Left lung (tissue), 10 donors: ENCODE results near the gene C2orf76. TPM values are rescaled to one million over a fixed set of nuclear protein-coding genes. Genes with fewer than 3 reads are reported as not detected.

Source experiments
- ATAC-seq: fragments of 200-7000 bp; cut with Tn5 transposase; one replicate; pipeline ENCODE4 v1.9.1; 2020; ENCODE audit warnings: moderate library complexity
- DNase-seq, 4 donors: peaks; one replicate each; pipeline ENCODE4 v3.0.0-alpha.2; 2013 to 2020
- H3K27ac ChIP-seq, 2 donors: fragments of 200-600 bp; sonication (generic) in 1 of 2; one replicate each; pipeline versions ENCODE4 v1.5.0 to v1.8.0; 2020 to 2021
- H3K27me3 ChIP-seq, 2 donors: fragments of 200-600 bp; sonication (generic) in 1 of 2; one replicate each; pipeline versions ENCODE4 v1.5.0 to v1.8.0; 2020 to 2021
- H3K36me3 ChIP-seq, 2 donors: fragments of 200-600 bp; sonication (generic) in 1 of 2; one replicate each; pipeline versions ENCODE4 v1.5.0 to v1.8.0; 2020 to 2021
- H3K4me1 ChIP-seq, 2 donors: fragments of 200-600 bp; one replicate each; pipeline ENCODE4 v1.8.0; 2021
- H3K4me3 ChIP-seq, 2 donors: fragments of 200-600 bp; sonication (generic) in 1 of 2; one replicate each; pipeline versions ENCODE4 v1.5.0 to v1.8.0; 2020 to 2021; ENCODE audit warnings: mild to moderate bottlenecking in 1 of 2
- H3K9me3 ChIP-seq, 2 donors: fragments of 200-600 bp; sonication (generic) in 1 of 2; one replicate each; pipeline versions ENCODE4 v1.5.0 to v1.8.0; 2020 to 2021
- CTCF ChIP-seq, 2 donors: fragments of 200-600 bp; sonication (generic) in 1 of 2; IDR thresholded peaks; one replicate each; pipeline versions ENCODE4 v1.5.0 to v1.8.0; 2021; ENCODE audit warnings: antibody characterized with exemption in 2 of 2
- intact Hi-C, 2 donors: fragments of 100-400 bp; cut with DNase I; formaldehyde crosslinking; loops; one replicate each; pipeline versions ENCODE4 v1.11.2 to v1.14.2; 2022
- polyA plus RNA-seq, 6 donors: library from polyadenylated mRNA; unstranded; fragments of 120-200 nt; gene quantifications; one replicate each; pipeline ENCODE4 v1.2.1, GENCODE V29; 2013; ENCODE audit not compliant: insufficient read length in 6 of 6
- total RNA-seq, 2 donors: library from RNA; stranded (reverse); fragmentation: NEBNext Ultra II Directional; extraction: Animal tissue kit (Norgen Biotek cat#: 25700); gene quantifications; one replicate each; pipeline ENCODE4 v1.2.1, GENCODE V29; 2021
- donor health status: DM: no; HTN: yes; CAD: no.
- donor health status: DM: no; HTN: no; CAD: no.

The C2orf76 gene
- total and polyA plus RNA-seq, 8 donors = 11.0 to 17.1 (median 16.0) TPM

- DNase-seq (no peak), ATAC-seq (no peak)
- no peak for TF ChIP-seq CTCF (IDR thresholded peaks at IDR 0.05)
- Histone ChIP-seq H3K4me3 (no peak overlapping the region), H3K9me3 (no peaks in the 10 kb centered on the region), H3K27ac (no peak overlapping the region), H3K4me1 (no peaks in the 10 kb centered on the region), H3K36me3 (no peaks in the 10 kb centered on the region), H3K27me3 (no peaks in the 10 kb centered on the region)
- intact Hi-C loops = no loop called here
These were observed 47.0 kb downstream of the C2orf76 start for GRCh38 chr2:119319593-119319992.

- no peaks in the 10 kb centered on the region for H3K4me1 ChIP-seq
- H3K27ac ChIP-seq = no peak overlapping the region
- no peaks in the 10 kb centered on the region for H3K9me3 ChIP-seq
- ATAC-seq (no peak), DNase-seq (no peak)
- intact Hi-C loops = no loop called here
- H3K4me3 ChIP-seq = no peak overlapping the region
- H3K36me3 ChIP-seq = no peaks in the 10 kb centered on the region
- no peaks in the 10 kb centered on the region for H3K27me3 ChIP-seq
- no peak for TF ChIP-seq CTCF (IDR thresholded peaks at IDR 0.05)
These were observed 49.1 kb downstream of the C2orf76 start for GRCh38 chr2:119317554-119317953.

GRCh38 chr2:119316066-119316465 is 50.6 kb downstream of the C2orf76 start:
- Histone ChIP-seq H3K27me3 (no peaks in the 10 kb centered on the region), H3K36me3 (peaks cover 0 to 4% of the 10 kb centered on the region in 2 donors)
- no peak for ATAC-seq

GRCh38 chr2:119315241-119315925 is 51.3 kb downstream of the C2orf76 start:
- DNase-seq (no peak), ATAC-seq (no peak)
- no peak overlapping the region for H3K27ac ChIP-seq
- H3K9me3 ChIP-seq = no peaks in the 10 kb centered on the region
- H3K36me3 ChIP-seq = peaks cover 0 to 6% of the 10 kb centered on the region in 2 donors
- H3K27me3 ChIP-seq = no peaks in the 10 kb centered on the region
- TF ChIP-seq CTCF (IDR thresholded peaks at IDR 0.05) = no peak
- intact Hi-C loops = no loop called here
- no peaks in the 10 kb centered on the region for H3K4me1 ChIP-seq
- no peak overlapping the region for H3K4me3 ChIP-seq

More at GRCh38 chr2:119316066-119316465, 50.6 kb downstream of the C2orf76 start:
- Histone ChIP-seq H3K4me1 (no peaks in the 10 kb centered on the region), H3K9me3 (no peaks in the 10 kb centered on the region), H3K4me3 (no peak overlapping the region), H3K27ac (no peak overlapping the region)
- no peak for TF ChIP-seq CTCF (IDR thresholded peaks at IDR 0.05)
- DNase-seq = no peak
- intact Hi-C loops = no loop called here

- intact Hi-C loops = no loop called here
- H3K27me3 ChIP-seq = no peaks in the 10 kb centered on the region
- no peak for TF ChIP-seq CTCF (IDR thresholded peaks at IDR 0.05)
These were observed 54.8 kb downstream of the C2orf76 start for GRCh38 chr2:119311831-119312230.

More at GRCh38 chr2:119311831-119312230, 54.8 kb downstream of the C2orf76 start:
- no peak overlapping the region for H3K4me3 ChIP-seq
- no peaks in the 10 kb centered on the region for H3K4me1 ChIP-seq
- no peaks in the 10 kb centered on the region for H3K9me3 ChIP-seq
- DNase-seq = no peak
- peaks cover 0 to 6% of the 10 kb centered on the region in 2 donors for H3K36me3 ChIP-seq
- ATAC-seq = no peak
- no peak overlapping the region for H3K27ac ChIP-seq
